Measurements from ENCODE around the gene SLC22A24.

Gene SLC22A24

GRCh38 chr11:63032457-63032856 lies 111.6 kb downstream of the SLC22A24 start:
- peaks cover 72% of the 10 kb centered on the region for H3K27me3 Mint-ChIP-seq
- no peaks in the 10 kb centered on the region for H3K9me3 Mint-ChIP-seq
- H3K36me3 Mint-ChIP-seq (ENCODE audit: insufficient read depth): peaks cover 2% of the 10 kb centered on the region
- no peak overlapping the region for H3K4me3 Mint-ChIP-seq
- DNase-seq (ENCODE audit: low spot score in 2 of 2) (no peak), ATAC-seq (replicated peaks; ENCODE audit: extremely low read depth, poor library complexity, severe bottlenecking) (no peak)
- no peak overlapping the region for H3K27ac Mint-ChIP-seq (ENCODE audit: low read depth)
- peaks cover 5% of the 10 kb centered on the region for H3K4me1 Mint-ChIP-seq

All from central memory CD8-positive, alpha-beta T cell (primary cell).